AML-193 (cell line): ENCODE data around the gene ZNF84.

Source experiments
- DNase-seq, 2 experiments: peaks; one replicate each; lab custom pipeline; 2025; lab: John Stamatoyannopoulos, UW

ZNF84 gene

GRCh38 chr12:133037207-133038005, at the start of gene ZNF84:
Gene ZNF84, plus strand, starts transcription at chr12:133037509. Its CDS starts 3,959 bp downstream, at chr12:133041468.
- DNase-seq = no peak

GRCh38 chr12:132998741-132999140, 38.6 kb upstream of the ZNF84 start:
- DNase-seq = no peak

GRCh38 chr12:133010657-133011297, 26.5 kb upstream of the ZNF84 start:
- DNase-seq = no peak

- no peak for DNase-seq
Observed at GRCh38 chr12:133023566-133023965, 13.7 kb upstream of the ZNF84 start.

GRCh38 chr12:133026996-133027395, 10.3 kb upstream of the ZNF84 start:
- DNase-seq = no peak

- DNase-seq = no peak
Observed at GRCh38 chr12:133038118-133038709, 905 bp downstream of the ZNF84 start.

GRCh38 chr12:133046698-133047097, 9.4 kb downstream of the ZNF84 start:
- DNase-seq = no peak

- no peak for DNase-seq
Observed at GRCh38 chr12:133057446-133057845, 20.1 kb downstream of the ZNF84 start.

- no peak for DNase-seq
Observed at GRCh38 chr12:133058203-133059113, 21.1 kb downstream of the ZNF84 start.

GRCh38 chr12:133061954-133062353, 24.6 kb downstream of the ZNF84 start:
- no peak for DNase-seq

GRCh38 chr12:133063556-133063955, 26.2 kb downstream of the ZNF84 start:
- no peak for DNase-seq

GRCh38 chr12:133073836-133074235, 36.5 kb downstream of the ZNF84 start:
- no peak for DNase-seq

GRCh38 chr12:133080026-133080367, 42.7 kb downstream of the ZNF84 start:
- DNase-seq = peak; percentile 95 to 96

GRCh38 chr12:133080368-133081158, 43.3 kb downstream of the ZNF84 start, which contains the start of gene ZNF140:
Gene ZNF140, plus strand, starts transcription at chr12:133080923. Its CDS starts 398 bp downstream, at chr12:133081321.
- peak; percentile 80 for DNase-seq

GRCh38 chr12:133081159-133081780, 44.0 kb downstream of the ZNF84 start:
- DNase-seq = no peak

- no peak for DNase-seq
Observed at GRCh38 chr12:133083345-133083744, 46.0 kb downstream of the ZNF84 start.

- DNase-seq = no peak
Observed at GRCh38 chr12:133105620-133106019, 68.3 kb downstream of the ZNF84 start.

GRCh38 chr12:133106253-133106652, 68.9 kb downstream of the ZNF84 start:
- DNase-seq = no peak

GRCh38 chr12:133107121-133107520, 69.8 kb downstream of the ZNF84 start:
- DNase-seq = no peak

- DNase-seq = no peak
Observed at GRCh38 chr12:133108150-133108549, 70.8 kb downstream of the ZNF84 start.
